GM19043 (cell line): Measurements from ENCODE around the gene PP2D1.
"Not testable (repeated sequence)": the region's sequence is repeated elsewhere in the genome, so short reads cannot be mapped to it uniquely, and the experiment has no call there.

Experiments
- ATAC-seq: cut with Tn5 transposase; IDR thresholded peaks from one replicate; pipeline ENCODE4 v1.9.1; 2021; ENCODE audit warnings: low read depth; ENCODE audit not compliant: unreplicated experiment

Gene PP2D1

GRCh38 chr3:19994796-19995195, 17.3 kb downstream of the PP2D1 start:
- no peak for ATAC-seq

GRCh38 chr3:19988904-19989303, 23.2 kb downstream of the PP2D1 start:
- not testable (repeated sequence) for ATAC-seq

- ATAC-seq, result no peak
Observed at GRCh38 chr3:19972054-19972453, 40.0 kb downstream of the PP2D1 start.

- no peak for ATAC-seq
Observed at GRCh38 chr3:19970327-19970726, 41.7 kb downstream of the PP2D1 start.

- ATAC-seq, result no peak
Observed at GRCh38 chr3:19967812-19968211, 44.3 kb downstream of the PP2D1 start.

GRCh38 chr3:19967208-19967607, 44.9 kb downstream of the PP2D1 start:
- ATAC-seq, result no peak

GRCh38 chr3:19961960-19962359, 50.1 kb downstream of the PP2D1 start:
- no peak for ATAC-seq

- ATAC-seq, result no peak
Observed at GRCh38 chr3:19960696-19961095, 51.4 kb downstream of the PP2D1 start.

- ATAC-seq, result no peak
Observed at GRCh38 chr3:19959505-19959904, 52.6 kb downstream of the PP2D1 start.

GRCh38 chr3:19957354-19957753, 54.7 kb downstream of the PP2D1 start:
- ATAC-seq, result not testable (repeated sequence)

- ATAC-seq, result no peak
Observed at GRCh38 chr3:19954676-19955075, 57.4 kb downstream of the PP2D1 start.

GRCh38 chr3:19950316-19950715, 61.7 kb downstream of the PP2D1 start:
- ATAC-seq, result no peak

- ATAC-seq, result no peak
Observed at GRCh38 chr3:19948226-19948591, 63.9 kb downstream of the PP2D1 start.

- peak; percentile 5 for ATAC-seq
Observed at GRCh38 chr3:19947549-19948225, 64.4 kb downstream of the PP2D1 start.

GRCh38 chr3:19946832-19947548, 65.1 kb downstream of the PP2D1 start, which contains the start of gene RAB5A:
RAB5A (plus strand) TSS chr3:19947097; CDS start chr3:19950899, 3,802 bp downstream.
- ATAC-seq, result peak; percentile 93

- peak; percentile 1 for ATAC-seq
Observed at GRCh38 chr3:19945969-19946831, 65.9 kb downstream of the PP2D1 start.

GRCh38 chr3:19945534-19945933, 66.5 kb downstream of the PP2D1 start:
- ATAC-seq, result no peak

GRCh38 chr3:19940643-19941042, 71.4 kb downstream of the PP2D1 start:
- no peak for ATAC-seq

- no peak for ATAC-seq
Observed at GRCh38 chr3:19938295-19938627, 73.8 kb downstream of the PP2D1 start.

- ATAC-seq, result no peak
Observed at GRCh38 chr3:19937459-19938294, 74.4 kb downstream of the PP2D1 start.
